Measurements from ENCODE around the gene HOXD9. TPM values are rescaled to one million over a fixed set of nuclear protein-coding genes. Genes with fewer than 3 reads are reported as not detected.

The HOXD9 gene
- total RNA-seq, 1 experiment from 2014 or later: not detected

GRCh38 chr2:176082824-176083751 lies 39.4 kb upstream of the HOXD9 start:
- CTCF ChIA-PET: interaction anchor here (0.5 to 4.6 kb wide), 5 partner anchors 14 to 1370 kb away, joined by 3 to 56 read pairs (median 3); partner anchors contain the start of gene LNPK
- ATAC-seq: peak; percentile 2
- POLR2A ChIA-PET: no interaction called here

GRCh38 chr2:176083796-176084261 lies 38.7 kb upstream of the HOXD9 start, which contains the start of gene EVX2:
EVX2 (minus strand) TSS chr2:176083962; CDS start chr2:176083776, 186 bp downstream.
- H3K9me3 Mint-ChIP-seq: no peaks in the 10 kb centered on the region
- TF ChIP-seq NR2C2 (CRISPR knock-in tag; IDR thresholded peaks at IDR 0.05) (no peak), GRHL2 (CRISPR knock-in tag; IDR thresholded peaks at IDR 0.05; ENCODE audit: insufficient replicate concordance, severe bottlenecking) (no peak), SOX15 (CRISPR knock-in tag; IDR thresholded peaks at IDR 0.05) (no peak), HMGXB4 (CRISPR knock-in tag; IDR thresholded peaks at IDR 0.05) (no peak)
- H3K27ac Mint-ChIP-seq: no peak within 1 kb of the TSS
- CTCF ChIA-PET: interaction anchor here (0.5 to 1.6 kb wide), 3 partner anchors 82 to 1369 kb away, joined by 3 to 4 read pairs (median 3); partner anchors contain the start of gene LNPK
- peaks cover 3% of the 10 kb centered on the region; the same call in 1 of the 2 replicates for H3K36me3 Mint-ChIP-seq
- peak within 1 kb of the TSS; percentile 53 for H3K4me3 Mint-ChIP-seq
- H3K4me1 Mint-ChIP-seq: peaks cover 56% of the 10 kb centered on the region
- peaks cover 98% of the 10 kb centered on the region for H3K27me3 Mint-ChIP-seq (ENCODE audit: low read depth)
- DNase-seq (ENCODE audit: low spot score) (no peak), ATAC-seq (no peak)
- POLR2A ChIA-PET: no interaction called here

More at GRCh38 chr2:176082824-176083751, 39.4 kb upstream of the HOXD9 start:
- Mint-ChIP-seq H3K9me3 (no peaks in the 10 kb centered on the region), H3K4me1 (peaks cover 56% of the 10 kb centered on the region), H3K4me3 (peak overlapping the region; percentile 46), H3K36me3 (peaks cover 3% of the 10 kb centered on the region; the same call in 1 of the 2 replicates), H3K27ac (no peak overlapping the region), H3K27me3 (ENCODE audit: low read depth) (peaks cover 98% of the 10 kb centered on the region)
- no peak for TF ChIP-seq JUN (CRISPR knock-in tag; IDR thresholded peaks at IDR 0.05)
- TF ChIP-seq, protein P1, sequence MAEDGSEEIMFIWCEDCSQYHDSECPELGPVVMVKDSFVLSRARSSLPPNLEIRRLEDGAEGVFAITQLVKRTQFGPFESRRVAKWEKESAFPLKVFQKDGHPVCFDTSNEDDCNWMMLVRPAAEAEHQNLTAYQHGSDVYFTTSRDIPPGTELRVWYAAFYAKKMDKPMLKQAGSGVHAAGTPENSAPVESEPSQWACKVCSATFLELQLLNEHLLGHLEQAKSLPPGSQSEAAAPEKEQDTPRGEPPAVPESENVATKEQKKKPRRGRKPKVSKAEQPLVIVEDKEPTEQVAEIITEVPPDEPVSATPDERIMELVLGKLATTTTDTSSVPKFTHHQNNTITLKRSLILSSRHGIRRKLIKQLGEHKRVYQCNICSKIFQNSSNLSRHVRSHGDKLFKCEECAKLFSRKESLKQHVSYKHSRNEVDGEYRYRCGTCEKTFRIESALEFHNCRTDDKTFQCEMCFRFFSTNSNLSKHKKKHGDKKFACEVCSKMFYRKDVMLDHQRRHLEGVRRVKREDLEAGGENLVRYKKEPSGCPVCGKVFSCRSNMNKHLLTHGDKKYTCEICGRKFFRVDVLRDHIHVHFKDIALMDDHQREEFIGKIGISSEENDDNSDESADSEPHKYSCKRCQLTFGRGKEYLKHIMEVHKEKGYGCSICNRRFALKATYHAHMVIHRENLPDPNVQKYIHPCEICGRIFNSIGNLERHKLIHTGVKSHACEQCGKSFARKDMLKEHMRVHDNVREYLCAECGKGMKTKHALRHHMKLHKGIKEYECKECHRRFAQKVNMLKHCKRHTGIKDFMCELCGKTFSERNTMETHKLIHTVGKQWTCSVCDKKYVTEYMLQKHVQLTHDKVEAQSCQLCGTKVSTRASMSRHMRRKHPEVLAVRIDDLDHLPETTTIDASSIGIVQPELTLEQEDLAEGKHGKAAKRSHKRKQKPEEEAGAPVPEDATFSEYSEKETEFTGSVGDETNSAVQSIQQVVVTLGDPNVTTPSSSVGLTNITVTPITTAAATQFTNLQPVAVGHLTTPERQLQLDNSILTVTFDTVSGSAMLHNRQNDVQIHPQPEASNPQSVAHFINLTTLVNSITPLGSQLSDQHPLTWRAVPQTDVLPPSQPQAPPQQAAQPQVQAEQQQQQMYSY (CRISPR knock-in tag; IDR thresholded peaks at IDR 0.05): peak; percentile 43; the same call in 1 of the 2 replicates
- DNase-seq (ENCODE audit: low spot score): peak; percentile 65

- Mint-ChIP-seq H3K27ac (no peak overlapping the region), H3K36me3 (peaks cover 5% of the 10 kb centered on the region; the same call in 1 of the 2 replicates), H3K4me1 (peaks cover 49% of the 10 kb centered on the region), H3K4me3 (peak overlapping the region; percentile 53), H3K9me3 (no peaks in the 10 kb centered on the region), H3K27me3 (ENCODE audit: low read depth) (peaks cover 98% of the 10 kb centered on the region)
- CTCF ChIA-PET: interaction anchor here (1.0 to 1.6 kb wide), 7 partner anchors 9 to 400 kb away, joined by 3 to 27 read pairs (median 3); no protein-coding TSS in a partner anchor
- ATAC-seq (no peak), DNase-seq (ENCODE audit: low spot score) (no peak)
- POLR2A ChIA-PET: interaction anchor here (0.6 to 0.7 kb wide), 4 partner anchors 13 to 810 kb away, joined by 3 to 4 read pairs (median 4); no protein-coding TSS in a partner anchor
- TF ChIP-seq ZNF138 (CRISPR knock-in tag; conservative IDR thresholded peaks at IDR 0.05) (no peak), JAZF1 (CRISPR knock-in tag; IDR thresholded peaks at IDR 0.05) (no peak), NR1H2 (CRISPR knock-in tag; IDR thresholded peaks at IDR 0.05) (no peak), NFATC4 (CRISPR knock-in tag; IDR thresholded peaks at IDR 0.05) (no peak), ZNF263 (CRISPR knock-in tag; IDR thresholded peaks at IDR 0.05; ENCODE audit: low read depth) (no peak), ZMAT4 (CRISPR knock-in tag; IDR thresholded peaks at IDR 0.05) (no peak)
- TF ChIP-seq, protein P2, sequence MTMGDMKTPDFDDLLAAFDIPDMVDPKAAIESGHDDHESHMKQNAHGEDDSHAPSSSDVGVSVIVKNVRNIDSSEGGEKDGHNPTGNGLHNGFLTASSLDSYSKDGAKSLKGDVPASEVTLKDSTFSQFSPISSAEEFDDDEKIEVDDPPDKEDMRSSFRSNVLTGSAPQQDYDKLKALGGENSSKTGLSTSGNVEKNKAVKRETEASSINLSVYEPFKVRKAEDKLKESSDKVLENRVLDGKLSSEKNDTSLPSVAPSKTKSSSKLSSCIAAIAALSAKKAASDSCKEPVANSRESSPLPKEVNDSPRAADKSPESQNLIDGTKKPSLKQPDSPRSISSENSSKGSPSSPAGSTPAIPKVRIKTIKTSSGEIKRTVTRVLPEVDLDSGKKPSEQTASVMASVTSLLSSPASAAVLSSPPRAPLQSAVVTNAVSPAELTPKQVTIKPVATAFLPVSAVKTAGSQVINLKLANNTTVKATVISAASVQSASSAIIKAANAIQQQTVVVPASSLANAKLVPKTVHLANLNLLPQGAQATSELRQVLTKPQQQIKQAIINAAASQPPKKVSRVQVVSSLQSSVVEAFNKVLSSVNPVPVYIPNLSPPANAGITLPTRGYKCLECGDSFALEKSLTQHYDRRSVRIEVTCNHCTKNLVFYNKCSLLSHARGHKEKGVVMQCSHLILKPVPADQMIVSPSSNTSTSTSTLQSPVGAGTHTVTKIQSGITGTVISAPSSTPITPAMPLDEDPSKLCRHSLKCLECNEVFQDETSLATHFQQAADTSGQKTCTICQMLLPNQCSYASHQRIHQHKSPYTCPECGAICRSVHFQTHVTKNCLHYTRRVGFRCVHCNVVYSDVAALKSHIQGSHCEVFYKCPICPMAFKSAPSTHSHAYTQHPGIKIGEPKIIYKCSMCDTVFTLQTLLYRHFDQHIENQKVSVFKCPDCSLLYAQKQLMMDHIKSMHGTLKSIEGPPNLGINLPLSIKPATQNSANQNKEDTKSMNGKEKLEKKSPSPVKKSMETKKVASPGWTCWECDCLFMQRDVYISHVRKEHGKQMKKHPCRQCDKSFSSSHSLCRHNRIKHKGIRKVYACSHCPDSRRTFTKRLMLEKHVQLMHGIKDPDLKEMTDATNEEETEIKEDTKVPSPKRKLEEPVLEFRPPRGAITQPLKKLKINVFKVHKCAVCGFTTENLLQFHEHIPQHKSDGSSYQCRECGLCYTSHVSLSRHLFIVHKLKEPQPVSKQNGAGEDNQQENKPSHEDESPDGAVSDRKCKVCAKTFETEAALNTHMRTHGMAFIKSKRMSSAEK (CRISPR knock-in tag; IDR thresholded peaks at IDR 0.05; ENCODE audit: borderline replicate concordance): no peak
- TF ChIP-seq, protein P3, sequence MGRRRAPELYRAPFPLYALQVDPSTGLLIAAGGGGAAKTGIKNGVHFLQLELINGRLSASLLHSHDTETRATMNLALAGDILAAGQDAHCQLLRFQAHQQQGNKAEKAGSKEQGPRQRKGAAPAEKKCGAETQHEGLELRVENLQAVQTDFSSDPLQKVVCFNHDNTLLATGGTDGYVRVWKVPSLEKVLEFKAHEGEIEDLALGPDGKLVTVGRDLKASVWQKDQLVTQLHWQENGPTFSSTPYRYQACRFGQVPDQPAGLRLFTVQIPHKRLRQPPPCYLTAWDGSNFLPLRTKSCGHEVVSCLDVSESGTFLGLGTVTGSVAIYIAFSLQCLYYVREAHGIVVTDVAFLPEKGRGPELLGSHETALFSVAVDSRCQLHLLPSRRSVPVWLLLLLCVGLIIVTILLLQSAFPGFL (CRISPR knock-in tag; IDR thresholded peaks at IDR 0.05; ENCODE audit: borderline replicate concordance): no peak
- TF ChIP-seq, protein P4, sequence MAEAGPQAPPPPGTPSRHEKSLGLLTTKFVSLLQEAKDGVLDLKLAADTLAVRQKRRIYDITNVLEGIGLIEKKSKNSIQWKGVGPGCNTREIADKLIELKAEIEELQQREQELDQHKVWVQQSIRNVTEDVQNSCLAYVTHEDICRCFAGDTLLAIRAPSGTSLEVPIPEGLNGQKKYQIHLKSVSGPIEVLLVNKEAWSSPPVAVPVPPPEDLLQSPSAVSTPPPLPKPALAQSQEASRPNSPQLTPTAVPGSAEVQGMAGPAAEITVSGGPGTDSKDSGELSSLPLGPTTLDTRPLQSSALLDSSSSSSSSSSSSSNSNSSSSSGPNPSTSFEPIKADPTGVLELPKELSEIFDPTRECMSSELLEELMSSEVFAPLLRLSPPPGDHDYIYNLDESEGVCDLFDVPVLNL (CRISPR knock-in tag; IDR thresholded peaks at IDR 0.05; ENCODE audit: borderline replicate concordance, low read depth): no peak
These were observed 37.9 kb upstream of the HOXD9 start for GRCh38 chr2:176084611-176085119.

All from WTC11 (cell line).